Hepatocyte (in vitro differentiated cells): ENCODE measurements around the gene CHST11. TPM values are rescaled to one million over a fixed set of nuclear protein-coding genes. Genes with fewer than 3 reads are reported as not detected.

Experiments
- DNase-seq: peaks from one replicate; pipeline ENCODE4 v3.0.0-alpha.2; 2016; ENCODE audit warnings: low spot score
- H2AFZ ChIP-seq: fragments of 200-600 bp; sonication (generic); 2 replicates; pipeline ENCODE4 v1.6.0; 2016; ENCODE audit warnings: antibody characterized with exemption, mild to moderate bottlenecking
- H3K27ac ChIP-seq: fragments of 200-600 bp; sonication (generic); 2 replicates; pipeline ENCODE4 v1.5.1; 2016; ENCODE audit warnings: mild to moderate bottlenecking
- H3K27me3 ChIP-seq: fragments of 200-600 bp; sonication (generic); 2 replicates; pipeline ENCODE4 v1.6.1; 2016
- H3K36me3 ChIP-seq: fragments of 200-600 bp; sonication (generic); replicated peaks from 2 replicates; pipeline ENCODE4 v1.5.1; 2016; ENCODE audit warnings: low read depth; ENCODE audit not compliant: insufficient read depth
- H3K4me1 ChIP-seq: fragments of 200-600 bp; sonication (generic); 2 replicates; pipeline ENCODE4 v1.5.1; 2016; ENCODE audit warnings: mild to moderate bottlenecking, moderate library complexity; ENCODE audit not compliant: insufficient read depth
- H3K4me2 ChIP-seq: fragments of 200-600 bp; sonication (generic); 2 replicates; pipeline ENCODE4 v1.6.0; 2016
- H3K4me3 ChIP-seq: fragments of 200-600 bp; sonication (generic); 2 replicates; pipeline ENCODE4 v1.5.1; 2016; ENCODE audit warnings: mild to moderate bottlenecking
- H3K79me2 ChIP-seq: fragments of 200-600 bp; sonication (generic); 2 replicates; pipeline ENCODE4 v1.6.0; 2017; ENCODE audit warnings: mild to moderate bottlenecking
- H3K9me2 ChIP-seq: fragments of 200-600 bp; sonication (generic); replicated peaks from 2 replicates; pipeline ENCODE4 v1.6.0; 2017; ENCODE audit warnings: mild to moderate bottlenecking; ENCODE audit not compliant: insufficient read depth
- H3K9me3 ChIP-seq: fragments of 200-600 bp; sonication (generic); 2 replicates; pipeline ENCODE4 v1.5.1; 2016; ENCODE audit warnings: low read depth, mild to moderate bottlenecking
- H4K20me1 ChIP-seq: fragments of 200-600 bp; sonication (generic); 2 replicates; pipeline ENCODE4 v1.6.0; 2016; ENCODE audit warnings: mild to moderate bottlenecking; ENCODE audit not compliant: insufficient read depth, poor library complexity, severe bottlenecking
- EZH2 ChIP-seq: fragments of 200-600 bp; sonication (generic); IDR thresholded peaks from 2 replicates; pipeline ENCODE4 v1.6.1; 2016; ENCODE audit warnings: antibody characterized with exemption, mild to moderate bottlenecking, borderline replicate concordance
- EZH2phosphoT487 ChIP-seq: fragments of 200-600 bp; sonication (generic); IDR thresholded peaks from one replicate; pipeline ENCODE4 v1.6.1; 2018; ENCODE audit warnings: antibody characterized with exemption, mild to moderate bottlenecking, low read depth, moderate library complexity; ENCODE audit not compliant: unreplicated experiment, severe bottlenecking
- WGBS: methylation state at CpG from one replicate; pipeline ENCODE4 v1.1.6; 2016; ENCODE audit warnings: low lambda C conversion rate; ENCODE audit errors: missing lambda C conversion rate; 5-methylcytosine and 5-hydroxymethylcytosine counted together
- polyA plus RNA-seq: library from polyadenylated mRNA; unstranded; fragments of >200 nt; fragmentation: Nextera tagmentation; extraction: Ambion mirVana; gene quantifications from 2 replicates; pipeline ENCODE4 v1.2.1, GENCODE V29; 2016
- total RNA-seq: library from RNA; depleted of rRNA; stranded (reverse); fragments of >200 nt; gene quantifications from 2 replicates; pipeline ENCODE4 v1.2.3, GENCODE V29; 2014
- TF ChIP-seq, protein P1 (sequence below): fragments of 200-600 bp; sonication (generic); IDR thresholded peaks from 2 replicates; pipeline ENCODE4 v1.5.1; 2016; ENCODE audit warnings: antibody characterized with exemption, mild to moderate bottlenecking; ENCODE audit not compliant: poor library complexity

The CHST11 gene
- total and polyA plus RNA-seq, 2 experiments from 2014 or later: 5.2 to 8.9 TPM

DNA sequence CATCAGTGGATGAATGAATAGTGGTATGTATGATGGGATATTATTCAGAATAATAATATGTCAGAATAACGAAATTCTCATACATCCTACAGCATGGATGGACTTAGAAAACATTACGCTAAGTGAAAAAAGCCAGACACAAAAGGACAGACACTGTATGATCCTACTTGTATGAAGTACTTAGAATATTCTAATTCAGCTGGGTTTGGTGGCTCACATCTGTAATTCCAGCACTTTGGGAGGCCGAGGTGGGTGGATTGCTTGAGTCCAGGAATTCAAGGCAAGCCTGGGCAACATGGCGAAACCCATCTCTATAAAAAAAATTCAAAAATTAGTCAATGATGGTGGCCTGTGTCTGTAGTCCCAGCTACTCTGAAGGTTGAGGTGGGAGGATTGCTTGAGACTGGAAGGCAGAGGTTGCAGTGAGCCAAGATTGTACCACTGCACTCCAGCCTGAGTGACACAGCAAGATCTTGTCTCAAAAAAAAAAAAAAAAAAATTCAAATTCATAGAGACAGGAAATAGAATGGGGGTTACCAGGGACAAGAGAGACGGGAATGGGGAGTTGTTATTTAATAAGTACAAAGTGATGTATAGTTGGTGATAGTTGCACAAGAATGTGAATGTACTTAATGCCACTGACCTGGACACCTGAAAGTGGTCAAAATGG is 132.3 kb downstream of the CHST11 start:
- Histone ChIP-seq H3K4me3 (no peak overlapping the region), H2AFZ (no peak overlapping the region), H3K36me3 (no peaks in the 10 kb centered on the region), H3K9me2 (no peaks in the 10 kb centered on the region), H3K4me1 (peaks cover 9% of the 10 kb centered on the region), H3K27me3 (no peaks in the 10 kb centered on the region), H3K79me2 (no peaks in the 10 kb centered on the region), H3K4me2 (no peak overlapping the region), H3K27ac (no peak overlapping the region), H3K9me3 (no peaks in the 10 kb centered on the region), H4K20me1 (no peaks in the 10 kb centered on the region)
- 78% methylated on average over 5 of the region's 5 CpGs for WGBS
- TF ChIP-seq, protein P1, sequence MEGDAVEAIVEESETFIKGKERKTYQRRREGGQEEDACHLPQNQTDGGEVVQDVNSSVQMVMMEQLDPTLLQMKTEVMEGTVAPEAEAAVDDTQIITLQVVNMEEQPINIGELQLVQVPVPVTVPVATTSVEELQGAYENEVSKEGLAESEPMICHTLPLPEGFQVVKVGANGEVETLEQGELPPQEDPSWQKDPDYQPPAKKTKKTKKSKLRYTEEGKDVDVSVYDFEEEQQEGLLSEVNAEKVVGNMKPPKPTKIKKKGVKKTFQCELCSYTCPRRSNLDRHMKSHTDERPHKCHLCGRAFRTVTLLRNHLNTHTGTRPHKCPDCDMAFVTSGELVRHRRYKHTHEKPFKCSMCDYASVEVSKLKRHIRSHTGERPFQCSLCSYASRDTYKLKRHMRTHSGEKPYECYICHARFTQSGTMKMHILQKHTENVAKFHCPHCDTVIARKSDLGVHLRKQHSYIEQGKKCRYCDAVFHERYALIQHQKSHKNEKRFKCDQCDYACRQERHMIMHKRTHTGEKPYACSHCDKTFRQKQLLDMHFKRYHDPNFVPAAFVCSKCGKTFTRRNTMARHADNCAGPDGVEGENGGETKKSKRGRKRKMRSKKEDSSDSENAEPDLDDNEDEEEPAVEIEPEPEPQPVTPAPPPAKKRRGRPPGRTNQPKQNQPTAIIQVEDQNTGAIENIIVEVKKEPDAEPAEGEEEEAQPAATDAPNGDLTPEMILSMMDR: no peak
- TF ChIP-seq EZH2 (no peak), EZH2phosphoT487 (no peak)
- DNase-seq: no peak

DNA sequence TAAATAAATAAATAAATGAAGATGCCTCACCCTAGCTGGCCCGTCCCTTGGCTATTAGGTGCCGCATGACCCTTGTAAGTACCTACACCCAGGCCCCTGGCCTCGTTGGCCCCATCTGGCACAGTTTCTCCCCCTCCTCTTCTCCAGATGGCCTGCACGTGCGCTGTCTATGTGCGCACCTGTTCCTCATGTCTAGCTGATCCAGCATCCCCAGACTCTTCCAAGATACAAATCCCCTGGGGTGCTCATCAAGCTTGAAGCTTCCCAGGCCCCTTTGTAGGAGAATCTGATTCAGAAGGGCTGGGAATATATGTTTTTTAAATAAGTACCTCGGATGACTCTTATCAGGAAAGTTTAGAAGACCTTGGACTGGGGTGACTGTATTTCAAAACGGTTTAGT is 133.3 kb downstream of the CHST11 start:
- no peak overlapping the region for H3K27ac ChIP-seq
- TF ChIP-seq, protein P1: no peak
- TF ChIP-seq EZH2 (no peak), EZH2phosphoT487 (no peak)
- no peaks in the 10 kb centered on the region for H3K9me2 ChIP-seq
- no peak overlapping the region for H2AFZ ChIP-seq
- no peak overlapping the region for H3K4me2 ChIP-seq
- H3K27me3 ChIP-seq: no peaks in the 10 kb centered on the region
- 91% methylated on average over 8 of the region's 8 CpGs for WGBS
- H3K36me3 ChIP-seq: no peaks in the 10 kb centered on the region
- H3K9me3 ChIP-seq: no peaks in the 10 kb centered on the region
- DNase-seq: no peak
- H3K79me2 ChIP-seq: no peaks in the 10 kb centered on the region
- H3K4me1 ChIP-seq: peaks cover 9% of the 10 kb centered on the region
- no peak overlapping the region for H3K4me3 ChIP-seq
- no peaks in the 10 kb centered on the region for H4K20me1 ChIP-seq

DNA sequence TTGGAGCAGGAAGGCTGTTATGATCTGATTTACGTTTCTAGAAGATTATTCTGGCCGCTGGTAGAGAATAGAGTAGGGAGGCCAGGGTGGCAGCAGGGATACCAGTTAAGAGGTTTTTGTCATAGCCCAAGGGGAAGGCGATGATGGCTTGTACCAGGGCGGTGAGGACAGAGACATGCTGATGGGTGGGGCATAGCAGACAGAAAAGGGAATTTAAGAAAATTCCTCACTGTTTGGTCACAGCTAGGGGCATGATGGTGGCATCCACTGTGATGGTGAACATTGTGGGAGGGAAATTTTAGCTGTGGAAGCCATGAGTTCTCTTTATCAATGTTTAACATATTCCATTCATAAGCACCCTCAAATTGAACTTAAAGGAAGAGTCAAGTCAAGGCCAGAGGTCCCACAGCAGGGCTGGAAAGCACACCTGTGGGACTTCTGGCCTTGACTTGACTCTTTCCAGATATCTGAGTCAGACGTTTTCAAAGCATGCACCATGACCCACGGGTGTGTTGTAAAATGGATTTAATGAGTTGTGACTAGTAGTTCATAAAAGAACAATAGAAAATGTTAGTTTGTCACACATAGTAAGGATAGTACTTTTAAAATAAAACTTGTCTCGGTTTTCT is 134.6 kb downstream of the CHST11 start:
- H3K4me2 ChIP-seq: no peak overlapping the region
- WGBS: 68% methylated on average over 7 of the region's 7 CpGs
- no peaks in the 10 kb centered on the region for H3K27me3 ChIP-seq
- no peak for DNase-seq
- TF ChIP-seq, protein P1: no peak
- TF ChIP-seq EZH2phosphoT487 (no peak), EZH2 (no peak)
- no peaks in the 10 kb centered on the region for H3K79me2 ChIP-seq
- no peaks in the 10 kb centered on the region for H3K9me2 ChIP-seq
- H3K36me3 ChIP-seq: no peaks in the 10 kb centered on the region
- H3K4me1 ChIP-seq: peaks cover 4% of the 10 kb centered on the region
- no peak overlapping the region for H3K27ac ChIP-seq
- H2AFZ ChIP-seq: no peak overlapping the region
- H3K9me3 ChIP-seq: no peaks in the 10 kb centered on the region
- H3K4me3 ChIP-seq: no peak overlapping the region
- H4K20me1 ChIP-seq: no peaks in the 10 kb centered on the region
